Measurements from ENCODE around the gene GBX1.

GBX1 gene

GRCh38 chr7:151193203-151193978, 25.9 kb upstream of the GBX1 start:
- no peak for DNase-seq

GRCh38 chr7:151192002-151192539, 24.6 kb upstream of the GBX1 start:
- no peak for DNase-seq

GRCh38 chr7:151191544-151191943, 24.1 kb upstream of the GBX1 start:
- no peak for DNase-seq

- no peak for DNase-seq
Observed at GRCh38 chr7:151189038-151189437, 21.5 kb upstream of the GBX1 start.

DNA sequence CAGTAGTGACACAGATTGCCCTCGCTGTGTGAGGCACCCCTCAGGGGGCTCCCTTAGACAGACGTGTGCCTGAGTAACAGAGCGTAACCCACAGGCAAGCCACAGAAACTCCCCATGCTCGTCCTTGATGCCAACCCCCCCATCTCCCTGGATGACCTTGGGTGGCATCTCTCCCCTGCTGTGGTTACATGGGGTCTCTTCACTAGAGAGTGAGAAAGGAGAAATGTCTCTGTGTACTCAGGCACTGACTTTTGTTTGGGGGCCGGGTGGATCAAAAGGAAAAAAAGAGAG, 20.7 kb upstream of the GBX1 start:
- DNase-seq, result no peak

DNA sequence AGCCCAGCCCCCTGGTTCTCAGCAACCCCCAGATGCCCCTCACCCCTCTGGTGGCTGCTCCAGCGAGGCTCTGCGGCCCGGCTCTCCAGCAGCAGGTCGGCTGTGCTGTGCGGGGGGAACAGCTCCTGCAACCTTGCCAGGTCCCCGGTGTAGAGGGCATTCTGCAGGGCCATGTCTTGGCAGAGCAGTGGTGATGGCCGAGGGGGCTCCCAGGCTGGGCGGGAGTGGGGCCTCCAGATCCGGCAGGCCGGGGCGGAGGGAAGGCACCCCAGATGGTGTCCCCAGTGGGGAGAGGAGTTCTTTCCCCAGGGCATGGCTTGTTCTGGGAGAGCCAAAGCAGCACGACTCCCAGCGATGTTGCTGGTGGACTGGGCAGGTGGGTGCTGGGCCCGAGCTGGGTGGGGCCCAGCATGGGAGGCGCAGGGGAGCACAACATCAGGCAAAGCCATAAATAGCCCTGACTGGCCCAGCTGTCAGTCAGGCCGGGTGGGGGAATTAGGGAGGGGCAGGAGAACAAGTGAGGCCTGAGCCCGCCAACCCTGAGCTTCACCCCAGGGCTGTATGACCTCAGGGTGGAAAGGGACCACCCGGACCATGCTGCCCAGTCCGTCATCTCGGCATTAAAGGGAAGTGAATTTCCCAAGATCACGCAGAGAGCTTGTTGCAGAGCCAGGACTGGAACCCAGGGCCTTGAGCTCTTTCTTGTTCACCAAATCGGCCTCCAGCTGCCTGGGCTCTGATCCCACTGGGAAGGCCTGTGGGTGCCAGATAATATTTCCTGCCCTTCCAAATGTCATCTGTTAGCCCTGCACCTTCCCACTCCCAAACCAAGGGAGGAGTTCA, 20.1 kb upstream of the GBX1 start:
- no peak for DNase-seq

GRCh38 chr7:151186640-151187408, 19.3 kb upstream of the GBX1 start, which contains the start of gene ASB10:
TSS of gene ASB10 (minus strand) at chr7:151187250. CDS start at chr7:151187130, 120 bp downstream.
- DNase-seq, result no peak

- DNase-seq, result no peak
Observed at GRCh38 chr7:151185762-151186639, 18.5 kb upstream of the GBX1 start.

DNA sequence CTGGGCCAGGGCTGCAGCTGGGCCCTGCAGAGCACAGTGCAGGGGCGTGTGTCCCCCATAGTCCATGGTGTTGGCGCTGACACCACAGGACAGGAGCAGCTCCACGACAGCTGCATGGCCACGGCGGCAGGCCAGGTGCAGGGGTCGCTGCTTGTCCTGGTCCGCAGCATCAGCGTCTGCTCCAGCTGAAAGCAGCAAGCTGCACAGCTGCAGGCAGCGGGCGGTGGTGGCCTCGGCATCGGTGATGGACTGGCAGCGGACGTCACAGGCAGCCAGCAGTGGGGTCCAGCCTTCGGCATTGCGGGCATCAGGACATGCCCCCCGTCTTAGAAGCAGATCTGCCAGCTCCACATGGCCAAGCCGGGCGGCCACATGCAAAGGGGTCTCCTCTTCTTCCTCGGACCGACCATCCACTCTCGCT, 13.5 kb upstream of the GBX1 start:
- DNase-seq, result no peak

GRCh38 chr7:151179946-151180345, 12.5 kb upstream of the GBX1 start:
- no peak for DNase-seq

DNA sequence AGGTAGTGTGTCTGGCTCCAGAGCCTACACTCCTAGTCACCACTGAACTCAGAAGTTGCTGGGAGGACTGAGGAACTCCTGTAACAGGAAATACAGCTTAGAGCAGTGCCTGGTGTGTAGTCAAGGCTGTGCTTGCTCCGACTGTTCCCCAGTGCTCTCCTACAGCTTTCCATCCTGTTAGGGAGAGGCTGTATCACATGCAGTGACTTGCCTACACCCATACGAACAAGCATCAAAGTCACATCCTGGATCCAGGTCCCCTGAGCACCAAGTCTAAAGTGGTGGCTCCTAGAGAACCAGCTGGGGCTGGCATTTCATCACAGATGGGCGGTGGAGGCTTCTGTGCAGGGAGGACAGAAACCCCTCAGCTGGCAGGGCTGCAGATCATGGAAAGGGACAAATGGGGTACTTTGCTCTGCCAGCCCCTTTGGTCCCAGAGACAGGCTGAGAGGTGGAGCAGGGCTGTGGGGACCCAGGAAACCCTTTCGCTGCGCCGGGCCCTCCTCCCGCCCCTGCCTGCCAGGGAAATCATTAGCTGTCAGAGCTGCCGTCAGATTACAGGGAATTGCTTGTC, 11.9 kb upstream of the GBX1 start:
- DNase-seq, result no peak

DNA sequence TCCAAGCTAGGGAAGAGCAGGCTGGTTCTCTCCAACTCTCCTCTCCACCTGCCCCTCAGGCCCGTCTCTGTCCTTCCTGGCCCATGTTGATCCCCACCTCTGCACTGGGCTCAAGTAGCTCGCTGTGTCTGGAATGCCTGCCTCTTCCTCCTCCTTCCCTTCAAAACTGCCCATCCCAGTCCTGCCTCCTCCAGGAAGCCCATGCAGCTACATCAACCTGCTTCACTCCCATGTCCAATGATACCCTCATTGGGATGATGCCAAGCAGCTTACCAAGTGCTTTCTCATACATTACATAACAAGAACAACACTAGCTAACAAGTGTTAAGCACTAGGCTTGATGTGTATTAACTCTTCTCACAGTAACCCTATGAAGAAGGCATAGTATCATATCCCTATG, 11.3 kb upstream of the GBX1 start:
- DNase-seq, result no peak

DNA sequence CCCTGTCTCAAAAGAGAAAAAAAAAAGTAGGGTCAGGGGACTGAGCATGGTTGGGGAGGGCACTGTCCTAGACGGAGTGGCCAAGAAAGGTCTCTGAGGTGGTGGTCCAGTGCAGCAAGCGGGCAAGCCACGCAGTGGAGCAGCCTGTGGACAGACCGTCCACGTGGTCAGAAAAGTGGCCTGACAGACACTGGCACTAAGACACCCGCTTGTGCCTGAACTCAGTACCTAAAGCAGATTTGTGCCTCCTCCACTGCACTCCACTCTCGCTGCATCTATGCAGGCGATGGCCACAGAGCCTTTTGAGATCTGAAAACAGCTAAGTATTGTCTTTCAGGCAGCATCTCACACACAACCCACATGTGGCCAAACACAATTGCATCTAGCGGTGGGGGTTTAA, 10.7 kb upstream of the GBX1 start:
- DNase-seq, result no peak

- DNase-seq, result no peak
Observed at GRCh38 chr7:151177310-151177709, 9.8 kb upstream of the GBX1 start.

- no peak for DNase-seq
Observed at GRCh38 chr7:151176401-151176800, 8.9 kb upstream of the GBX1 start.

- no peak for DNase-seq
Observed at GRCh38 chr7:151175793-151176311, 8.4 kb upstream of the GBX1 start.

DNA sequence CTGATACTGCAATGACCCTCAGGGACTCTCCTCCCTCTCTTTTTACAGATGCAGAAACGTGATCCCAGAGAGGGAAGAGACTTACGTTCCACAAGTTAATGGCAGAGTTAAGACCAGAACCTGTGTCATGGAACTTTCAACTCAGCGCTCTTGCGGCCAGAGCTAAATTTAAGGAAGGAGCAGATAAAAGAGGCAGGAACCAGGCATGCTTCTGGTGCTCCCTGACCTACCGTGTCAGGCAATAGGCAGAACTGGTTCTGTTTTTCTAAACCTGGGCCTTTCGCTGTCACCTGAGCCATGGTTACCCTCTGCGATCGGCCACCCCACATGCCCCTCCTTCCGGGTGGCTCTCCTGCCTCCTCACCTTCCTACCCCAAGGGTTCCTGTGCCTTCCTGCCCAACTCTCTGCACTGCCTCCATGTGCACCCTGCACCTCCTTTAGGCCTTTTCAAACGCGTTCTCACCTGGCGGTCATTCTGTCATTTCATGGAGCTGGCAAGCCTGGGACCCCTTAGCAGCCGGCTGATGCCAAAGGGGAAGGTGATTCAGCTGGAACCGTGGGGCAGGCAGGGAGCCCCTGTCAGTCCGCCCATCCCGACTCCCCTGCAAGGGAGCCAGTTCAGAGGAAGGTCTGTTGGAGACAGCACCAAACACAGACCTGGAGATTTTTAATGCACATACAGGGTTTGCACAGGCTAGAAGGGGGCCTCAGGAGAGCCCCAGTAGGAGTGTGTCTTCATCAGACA, 7.7 kb upstream of the GBX1 start:
- no peak for DNase-seq

DNA sequence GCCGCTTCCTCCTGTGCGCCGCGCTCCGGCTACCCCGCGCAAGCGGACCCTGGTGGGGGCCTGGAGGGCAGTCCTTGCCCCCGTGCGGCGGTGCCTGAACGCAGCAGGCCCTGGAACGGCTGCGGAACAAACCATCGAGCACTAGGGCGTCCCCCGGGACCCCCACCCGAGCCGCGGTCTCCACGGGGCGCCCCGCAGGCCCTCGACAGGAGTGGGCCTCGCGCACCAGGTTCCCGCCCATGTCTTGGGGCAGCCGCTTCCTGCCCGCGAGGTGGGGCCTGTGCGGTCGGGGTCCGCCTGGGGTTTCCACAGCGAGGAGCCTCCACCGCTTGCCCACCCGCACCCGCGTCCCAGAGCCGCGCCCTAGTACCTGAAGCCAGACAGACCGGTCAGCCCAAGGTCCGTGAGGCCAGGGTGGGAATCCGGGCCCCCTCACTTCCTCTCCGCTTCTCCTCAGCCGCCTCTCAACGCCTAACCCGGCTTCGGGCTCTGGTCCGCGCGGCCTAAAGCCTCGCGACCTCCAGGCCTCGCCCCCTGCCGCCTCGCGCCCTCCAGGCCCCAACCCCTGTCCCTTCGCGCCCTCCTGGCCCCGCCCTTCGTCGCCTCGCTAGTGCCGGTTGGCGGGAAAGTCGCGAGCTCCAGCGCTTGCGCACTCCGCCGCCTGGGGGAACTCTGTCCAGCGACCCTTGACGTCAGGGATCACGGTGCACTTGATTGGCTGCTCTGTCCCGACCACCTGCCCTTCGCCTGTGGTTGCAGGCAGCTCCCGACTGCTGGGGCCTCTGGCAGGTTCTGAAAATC, 7.0 kb upstream of the GBX1 start:
- DNase-seq, result no peak

- no peak for DNase-seq
Observed at GRCh38 chr7:151173386-151174245, 6.1 kb upstream of the GBX1 start.
